ENCODE data around the gene MCEMP1.

DNA sequence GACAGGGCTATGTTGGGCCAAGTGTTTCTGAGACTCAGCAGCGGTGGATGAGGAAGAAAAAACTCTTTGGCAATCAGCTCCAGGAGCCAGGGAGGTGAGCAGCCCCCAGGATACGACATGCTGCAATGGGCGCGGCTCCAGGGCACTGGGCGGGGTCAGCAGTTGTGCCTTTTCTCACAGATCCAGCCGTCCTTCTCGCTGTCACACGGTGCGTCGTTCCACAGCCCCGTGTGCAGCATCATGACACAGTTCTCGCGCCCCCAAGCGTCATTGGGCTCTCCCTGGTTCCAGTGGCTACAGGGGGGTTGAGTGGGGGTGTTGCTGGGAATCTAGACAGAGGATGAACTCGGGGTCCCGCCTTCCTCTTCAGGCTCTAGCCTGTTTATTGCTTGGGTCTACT lies 52.3 kb downstream of the MCEMP1 start:
- no peak for TF ChIP-seq POLR2A (IDR thresholded peaks at IDR 0.05; ENCODE audit: low read length)
- TF ChIP-seq NR3C1 (IDR thresholded peaks at IDR 0.05): no peak
- TF ChIP-seq, protein P1, sequence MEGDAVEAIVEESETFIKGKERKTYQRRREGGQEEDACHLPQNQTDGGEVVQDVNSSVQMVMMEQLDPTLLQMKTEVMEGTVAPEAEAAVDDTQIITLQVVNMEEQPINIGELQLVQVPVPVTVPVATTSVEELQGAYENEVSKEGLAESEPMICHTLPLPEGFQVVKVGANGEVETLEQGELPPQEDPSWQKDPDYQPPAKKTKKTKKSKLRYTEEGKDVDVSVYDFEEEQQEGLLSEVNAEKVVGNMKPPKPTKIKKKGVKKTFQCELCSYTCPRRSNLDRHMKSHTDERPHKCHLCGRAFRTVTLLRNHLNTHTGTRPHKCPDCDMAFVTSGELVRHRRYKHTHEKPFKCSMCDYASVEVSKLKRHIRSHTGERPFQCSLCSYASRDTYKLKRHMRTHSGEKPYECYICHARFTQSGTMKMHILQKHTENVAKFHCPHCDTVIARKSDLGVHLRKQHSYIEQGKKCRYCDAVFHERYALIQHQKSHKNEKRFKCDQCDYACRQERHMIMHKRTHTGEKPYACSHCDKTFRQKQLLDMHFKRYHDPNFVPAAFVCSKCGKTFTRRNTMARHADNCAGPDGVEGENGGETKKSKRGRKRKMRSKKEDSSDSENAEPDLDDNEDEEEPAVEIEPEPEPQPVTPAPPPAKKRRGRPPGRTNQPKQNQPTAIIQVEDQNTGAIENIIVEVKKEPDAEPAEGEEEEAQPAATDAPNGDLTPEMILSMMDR (IDR thresholded peaks at IDR 0.05): no peak
- TF ChIP-seq PHF8 (IDR thresholded peaks at IDR 0.05; ENCODE audit: borderline replicate concordance, low read depth): no peak
- TF ChIP-seq RAD21 (conservative IDR thresholded peaks at IDR 0.05 in 1 of 2, IDR thresholded peaks at IDR 0.05 in 1 of 2): no peak
- no peak for TF ChIP-seq JUN (IDR thresholded peaks at IDR 0.05)
- no peak for TF ChIP-seq EHMT2 (IDR thresholded peaks at IDR 0.05; ENCODE audit: low read depth)
